Loucy (cell line): Measurements from ENCODE around the gene EIF2S3.

Experiments
- H2AFZ ChIP-seq: fragments of 200-600 bp; sonication (generic); 2 replicates; pipeline ENCODE4 v1.6.0; 2016; ENCODE audit warnings: antibody characterized with exemption, mild to moderate bottlenecking, low read length, moderate library complexity
- H3F3A ChIP-seq: fragments of 200-600 bp; 2 replicates; pipeline ENCODE4 v1.6.0; 2016; ENCODE audit warnings: antibody characterized with exemption, low read depth, mild to moderate bottlenecking
- H3K27me3 ChIP-seq: fragments of 200-600 bp; sonication (generic); 2 replicates; pipeline ENCODE4 v1.6.1; 2014; ENCODE audit warnings: low read length, mild to moderate bottlenecking; ENCODE audit not compliant: insufficient read depth, poor library complexity, severe bottlenecking
- H3K36me3 ChIP-seq: fragments of 200-600 bp; sonication (generic); 2 replicates; pipeline ENCODE4 v1.6.1; 2016; ENCODE audit warnings: low read length; ENCODE audit not compliant: insufficient read depth
- H3K4me1 ChIP-seq: fragments of 200-600 bp; sonication (generic); 2 replicates; pipeline ENCODE4 v1.5.1; 2014; ENCODE audit warnings: low read length, mild to moderate bottlenecking; ENCODE audit not compliant: insufficient read depth, poor library complexity, severe bottlenecking
- H3K4me2 ChIP-seq: fragments of 200-600 bp; sonication (generic); 2 replicates; pipeline ENCODE4 v1.6.0; 2014; ENCODE audit warnings: antibody characterized with exemption, low read length, low read depth, mild to moderate bottlenecking; ENCODE audit not compliant: poor library complexity, severe bottlenecking
- H3K4me3 ChIP-seq: fragments of 200-600 bp; sonication (generic); 2 replicates; pipeline ENCODE4 v1.5.1; 2014; ENCODE audit warnings: low read length, mild to moderate bottlenecking, mixed read lengths; ENCODE audit not compliant: poor library complexity, severe bottlenecking
- H3K79me2 ChIP-seq: fragments of 200-600 bp; sonication (generic); 2 replicates; pipeline ENCODE4 v1.6.1; 2014; ENCODE audit warnings: low read length; ENCODE audit not compliant: insufficient read depth
- H3K9ac ChIP-seq: fragments of 200-600 bp; sonication (generic); 2 replicates; pipeline ENCODE4 v1.6.0; 2014; ENCODE audit warnings: mild to moderate bottlenecking, low read depth, low read length, moderate library complexity; ENCODE audit not compliant: poor library complexity, severe bottlenecking
- H3K9me2 ChIP-seq: fragments of 200-600 bp; sonication (generic); replicated peaks from 2 replicates; pipeline ENCODE4 v1.6.1; 2016; ENCODE audit warnings: low read depth, low read length, mixed read lengths
- H3K9me3 ChIP-seq: fragments of 200-600 bp; sonication (generic); 2 replicates; pipeline ENCODE4 v1.6.1; 2014; ENCODE audit warnings: mild to moderate bottlenecking, antibody characterized with exemption, low read length, low read depth; ENCODE audit not compliant: insufficient read depth
- H4K20me1 ChIP-seq: fragments of 200-600 bp; sonication (generic); 2 replicates; pipeline ENCODE4 v1.6.0; 2014; ENCODE audit warnings: antibody characterized with exemption, low read length, mild to moderate bottlenecking; ENCODE audit not compliant: insufficient read depth, poor library complexity, severe bottlenecking
- EZH2phosphoT487 ChIP-seq: fragments of 200-600 bp; IDR thresholded peaks from 2 replicates; pipeline ENCODE4 v1.6.1; 2018; ENCODE audit warnings: antibody characterized with exemption, mild to moderate bottlenecking, moderate library complexity, borderline replicate concordance
- TF ChIP-seq, protein P1 (sequence below): fragments of 200-600 bp; sonication (generic); conservative IDR thresholded peaks from 2 replicates; pipeline ENCODE4 v1.5.1; 2014; ENCODE audit warnings: mild to moderate bottlenecking, antibody characterized with exemption, low read length

Gene EIF2S3

DNA sequence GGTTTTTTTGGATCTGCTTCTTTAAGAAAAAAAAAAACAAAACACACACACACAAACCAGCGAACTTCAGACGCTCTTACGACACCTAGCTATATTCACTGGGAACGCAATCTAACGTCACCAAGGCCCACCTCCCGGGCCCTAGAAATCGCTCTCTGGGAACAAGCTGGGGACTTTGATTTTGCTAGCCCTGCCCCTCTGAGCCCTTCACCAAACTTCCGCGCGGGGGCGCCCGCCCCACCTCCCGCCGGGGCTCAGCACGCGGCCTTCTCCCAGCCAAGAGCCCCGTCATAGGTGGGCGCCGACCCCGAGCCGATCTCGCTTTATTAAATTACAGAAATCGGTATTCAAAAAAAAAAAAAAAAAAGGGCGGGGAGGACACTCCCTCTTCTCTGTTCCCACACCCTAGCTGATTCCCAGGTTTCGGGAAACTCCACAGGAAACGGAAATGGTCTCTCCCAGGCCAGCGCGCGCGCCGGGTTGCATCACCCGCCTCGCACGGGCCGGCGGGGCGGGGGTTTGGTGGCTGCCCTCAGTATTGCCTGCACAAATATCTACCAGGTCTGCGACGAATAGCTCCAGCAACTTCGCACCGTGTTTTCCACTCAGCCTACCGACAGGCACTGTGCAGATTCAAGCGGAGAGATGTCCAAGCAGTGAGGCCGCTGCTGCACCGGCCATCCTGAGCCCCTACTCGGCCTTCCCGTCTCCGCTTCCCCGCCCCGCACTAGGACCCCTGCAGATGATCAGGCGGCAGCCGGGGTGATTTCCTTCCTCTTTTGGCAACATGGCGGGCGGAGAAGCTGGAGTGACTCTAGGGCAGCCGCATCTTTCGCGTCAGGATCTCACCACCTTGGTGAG is at the start of gene EIF2S3:
EIF2S3 (plus strand) TSS at position 775 of the 861 bp plus-strand sequence; CDS start at position 788, 13 bp downstream.
- peaks cover 9% of the 10 kb centered on the region; the same call in 1 of the 2 replicates for H3K36me3 ChIP-seq
- peaks cover 18% of the 10 kb centered on the region for H4K20me1 ChIP-seq
- TF ChIP-seq EZH2phosphoT487 = no peak
- TF ChIP-seq, protein P1, sequence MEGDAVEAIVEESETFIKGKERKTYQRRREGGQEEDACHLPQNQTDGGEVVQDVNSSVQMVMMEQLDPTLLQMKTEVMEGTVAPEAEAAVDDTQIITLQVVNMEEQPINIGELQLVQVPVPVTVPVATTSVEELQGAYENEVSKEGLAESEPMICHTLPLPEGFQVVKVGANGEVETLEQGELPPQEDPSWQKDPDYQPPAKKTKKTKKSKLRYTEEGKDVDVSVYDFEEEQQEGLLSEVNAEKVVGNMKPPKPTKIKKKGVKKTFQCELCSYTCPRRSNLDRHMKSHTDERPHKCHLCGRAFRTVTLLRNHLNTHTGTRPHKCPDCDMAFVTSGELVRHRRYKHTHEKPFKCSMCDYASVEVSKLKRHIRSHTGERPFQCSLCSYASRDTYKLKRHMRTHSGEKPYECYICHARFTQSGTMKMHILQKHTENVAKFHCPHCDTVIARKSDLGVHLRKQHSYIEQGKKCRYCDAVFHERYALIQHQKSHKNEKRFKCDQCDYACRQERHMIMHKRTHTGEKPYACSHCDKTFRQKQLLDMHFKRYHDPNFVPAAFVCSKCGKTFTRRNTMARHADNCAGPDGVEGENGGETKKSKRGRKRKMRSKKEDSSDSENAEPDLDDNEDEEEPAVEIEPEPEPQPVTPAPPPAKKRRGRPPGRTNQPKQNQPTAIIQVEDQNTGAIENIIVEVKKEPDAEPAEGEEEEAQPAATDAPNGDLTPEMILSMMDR = peak; percentile 60
- peaks cover 9% of the 10 kb centered on the region for H3K79me2 ChIP-seq
- H3K9me3 ChIP-seq = no peaks in the 10 kb centered on the region
- no peak within 1 kb of the TSS for H3K4me3 ChIP-seq
- H2AFZ ChIP-seq = peak within 1 kb of the TSS; percentile 75
- H3K9ac ChIP-seq = no peak within 1 kb of the TSS
- no peaks in the 10 kb centered on the region for H3K27me3 ChIP-seq
- H3K4me1 ChIP-seq = peaks cover 3% of the 10 kb centered on the region
- no peaks in the 10 kb centered on the region for H3F3A ChIP-seq
- H3K4me2 ChIP-seq = peak within 1 kb of the TSS; percentile 79
- H3K9me2 ChIP-seq = no peaks in the 10 kb centered on the region

DNA sequence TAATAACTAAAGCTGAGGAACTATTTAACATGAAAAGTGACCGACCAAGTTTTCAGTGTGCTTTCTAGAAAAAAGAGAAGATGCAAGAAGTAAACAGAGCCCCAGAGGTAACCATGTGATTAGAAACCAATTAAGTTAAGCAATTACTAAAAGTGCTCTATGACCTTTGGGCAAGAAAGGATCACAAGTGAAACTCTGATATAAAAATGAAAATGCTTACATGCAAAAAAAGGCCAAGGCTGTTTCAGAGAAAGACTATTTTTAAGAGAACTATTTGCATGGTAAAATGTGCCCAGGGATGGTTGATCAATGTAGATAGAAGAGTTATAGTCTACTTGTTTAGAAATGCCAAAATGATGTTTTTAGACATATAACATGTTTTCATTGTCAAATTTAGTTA is 49.7 kb upstream of the EIF2S3 start:
- Histone ChIP-seq H3K9me2 (no peaks in the 10 kb centered on the region), H3K36me3 (peaks cover 25% of the 10 kb centered on the region; the same call in 1 of the 2 replicates), H3K4me1 (no peaks in the 10 kb centered on the region), H3K27me3 (no peaks in the 10 kb centered on the region), H3F3A (no peaks in the 10 kb centered on the region), H3K4me3 (no peak overlapping the region), H2AFZ (no peak overlapping the region), H3K4me2 (no peak overlapping the region), H4K20me1 (no peaks in the 10 kb centered on the region), H3K79me2 (peaks cover 27% of the 10 kb centered on the region; the same call in 1 of the 2 replicates), H3K9me3 (no peaks in the 10 kb centered on the region), H3K9ac (no peak overlapping the region)
- no peak for TF ChIP-seq EZH2phosphoT487
- TF ChIP-seq, protein P1 = no peak

DNA sequence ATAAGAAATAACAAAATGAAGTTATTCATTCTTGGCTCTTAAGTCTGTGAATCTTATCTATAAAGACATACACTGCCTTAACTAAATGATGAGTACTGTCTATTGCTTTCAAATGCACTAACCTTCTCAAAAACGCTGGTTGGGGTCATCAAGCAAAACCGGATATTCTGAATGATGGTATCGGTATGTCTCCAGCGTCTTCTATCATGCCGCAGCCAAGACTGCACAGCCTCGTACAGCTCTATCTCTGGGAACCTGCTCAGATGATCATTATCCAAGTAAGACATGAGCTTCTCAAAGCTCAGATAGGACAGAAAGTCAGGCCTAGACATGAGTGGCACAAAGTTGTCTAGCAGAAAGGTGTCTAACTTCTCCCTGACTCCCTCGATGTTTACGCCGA is 48.9 kb upstream of the EIF2S3 start:
- Histone ChIP-seq H3K9ac (no peak overlapping the region), H3K4me2 (no peak overlapping the region), H3K36me3 (peaks cover 25% of the 10 kb centered on the region; the same call in 1 of the 2 replicates), H3K9me2 (no peaks in the 10 kb centered on the region), H3K4me1 (no peaks in the 10 kb centered on the region), H3K4me3 (no peak overlapping the region), H4K20me1 (no peaks in the 10 kb centered on the region), H3K9me3 (no peaks in the 10 kb centered on the region), H3K27me3 (no peaks in the 10 kb centered on the region), H3K79me2 (peaks cover 35% of the 10 kb centered on the region; the same call in 1 of the 2 replicates), H2AFZ (no peak overlapping the region), H3F3A (no peaks in the 10 kb centered on the region)
- TF ChIP-seq, protein P1 = no peak
- no peak for TF ChIP-seq EZH2phosphoT487
